Ishikawa (cell line): Measurements from ENCODE around the gene STPG1.

Experiments used
- CEBPB ChIP-seq: IDR thresholded peaks from 2 replicates; pipeline ENCODE4 v1.6.1; 2012
- CREB1 ChIP-seq: IDR thresholded peaks from 2 replicates; pipeline ENCODE4 v1.6.1; 2012; ENCODE audit warnings: low read depth
- EGR1 ChIP-seq: IDR thresholded peaks from 2 replicates; pipeline ENCODE4 v1.6.1; 2012
- EP300 ChIP-seq: IDR thresholded peaks from 2 replicates; pipeline ENCODE4 v1.6.1; 2012; ENCODE audit warnings: borderline replicate concordance
- FOXM1 ChIP-seq: IDR thresholded peaks from 2 replicates; pipeline ENCODE4 v1.6.1; 2012; ENCODE audit warnings: low read depth, borderline replicate concordance
- RAD21 ChIP-seq: IDR thresholded peaks from 2 replicates; pipeline ENCODE4 v1.6.1; 2012; ENCODE audit warnings: low read depth
- TAF1 ChIP-seq: IDR thresholded peaks from 2 replicates; pipeline ENCODE4 v1.6.1; 2012; ENCODE audit warnings: low read depth, mild to moderate bottlenecking
- TCF12 ChIP-seq: IDR thresholded peaks from 2 replicates; pipeline ENCODE4 v1.6.1; 2012; ENCODE audit warnings: low read depth
- TF ChIP-seq, protein P1 (sequence below): IDR thresholded peaks from 2 replicates; pipeline ENCODE4 v1.6.1; 2012
- TF ChIP-seq, protein P2 (sequence below): IDR thresholded peaks from 2 replicates; pipeline ENCODE4 v1.6.1; 2012; ENCODE audit warnings: low read depth, mild to moderate bottlenecking

DNA sequence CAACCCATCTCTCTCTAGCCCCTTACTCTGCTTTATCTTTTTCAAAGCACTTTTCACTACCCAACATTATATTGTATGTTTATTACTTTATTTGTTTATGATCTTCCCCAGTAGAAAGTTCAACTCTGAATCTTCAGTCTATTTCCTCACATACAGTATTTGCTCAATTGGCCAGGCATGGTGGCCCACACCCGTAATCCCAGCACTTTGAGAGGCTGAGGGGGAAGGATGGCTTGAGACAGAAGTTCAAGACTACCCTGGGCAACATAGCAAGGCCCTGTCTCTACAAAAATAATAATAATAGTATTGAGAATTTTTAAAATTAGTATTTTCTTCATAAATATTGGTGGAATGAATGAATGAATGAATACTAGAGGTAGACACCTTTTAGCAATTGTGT lies 1.2 kb downstream of the STPG1 start:
- TF ChIP-seq EP300 (no peak), FOXM1 (no peak), TCF12 (no peak), RAD21 (no peak), CEBPB (no peak), CREB1 (no peak), TAF1 (no peak), EGR1 (no peak)
- TF ChIP-seq, protein P1, sequence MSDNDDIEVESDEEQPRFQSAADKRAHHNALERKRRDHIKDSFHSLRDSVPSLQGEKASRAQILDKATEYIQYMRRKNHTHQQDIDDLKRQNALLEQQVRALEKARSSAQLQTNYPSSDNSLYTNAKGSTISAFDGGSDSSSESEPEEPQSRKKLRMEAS: no peak
- TF ChIP-seq, protein P2, sequence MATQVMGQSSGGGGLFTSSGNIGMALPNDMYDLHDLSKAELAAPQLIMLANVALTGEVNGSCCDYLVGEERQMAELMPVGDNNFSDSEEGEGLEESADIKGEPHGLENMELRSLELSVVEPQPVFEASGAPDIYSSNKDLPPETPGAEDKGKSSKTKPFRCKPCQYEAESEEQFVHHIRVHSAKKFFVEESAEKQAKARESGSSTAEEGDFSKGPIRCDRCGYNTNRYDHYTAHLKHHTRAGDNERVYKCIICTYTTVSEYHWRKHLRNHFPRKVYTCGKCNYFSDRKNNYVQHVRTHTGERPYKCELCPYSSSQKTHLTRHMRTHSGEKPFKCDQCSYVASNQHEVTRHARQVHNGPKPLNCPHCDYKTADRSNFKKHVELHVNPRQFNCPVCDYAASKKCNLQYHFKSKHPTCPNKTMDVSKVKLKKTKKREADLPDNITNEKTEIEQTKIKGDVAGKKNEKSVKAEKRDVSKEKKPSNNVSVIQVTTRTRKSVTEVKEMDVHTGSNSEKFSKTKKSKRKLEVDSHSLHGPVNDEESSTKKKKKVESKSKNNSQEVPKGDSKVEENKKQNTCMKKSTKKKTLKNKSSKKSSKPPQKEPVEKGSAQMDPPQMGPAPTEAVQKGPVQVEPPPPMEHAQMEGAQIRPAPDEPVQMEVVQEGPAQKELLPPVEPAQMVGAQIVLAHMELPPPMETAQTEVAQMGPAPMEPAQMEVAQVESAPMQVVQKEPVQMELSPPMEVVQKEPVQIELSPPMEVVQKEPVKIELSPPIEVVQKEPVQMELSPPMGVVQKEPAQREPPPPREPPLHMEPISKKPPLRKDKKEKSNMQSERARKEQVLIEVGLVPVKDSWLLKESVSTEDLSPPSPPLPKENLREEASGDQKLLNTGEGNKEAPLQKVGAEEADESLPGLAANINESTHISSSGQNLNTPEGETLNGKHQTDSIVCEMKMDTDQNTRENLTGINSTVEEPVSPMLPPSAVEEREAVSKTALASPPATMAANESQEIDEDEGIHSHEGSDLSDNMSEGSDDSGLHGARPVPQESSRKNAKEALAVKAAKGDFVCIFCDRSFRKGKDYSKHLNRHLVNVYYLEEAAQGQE: no peak
